A549 (cell line): ENCODE results near the gene AGTRAP. TPM values are rescaled to one million over a fixed set of nuclear protein-coding genes. Genes with fewer than 3 reads are reported as not detected.

Experiments used
- ATAC-seq, 2 experiments: fragments of 200-7000 bp in 1 of 2; fragments of >200 bp in 1 of 2; cut with Nextera tagmentation in 1 of 2; cut with Tn5 transposase in 1 of 2; 3 replicates each; pipeline versions ENCODE4 v1.8.0 to v1.9.1; 2018 to 2020; ENCODE audit warnings: mild to moderate bottlenecking in 1 of 2, moderate library complexity in 1 of 2
- CTCF ChIA-PET: fragments of 300-600 bp; sonication (Branson Sonifier 250); formaldehyde crosslinking; extraction: SDS; loops from one replicate; lab custom pipeline; 2021; ENCODE audit warnings: antibody characterized with exemption, inconsistent platforms; lab: Yijun Ruan, JAX
- POLR2A ChIA-PET: fragments of 350-600 bp; formaldehyde crosslinking; extraction: SDS; loops from one replicate; lab custom pipeline; 2021; ENCODE audit warnings: antibody characterized with exemption, inconsistent platforms; lab: Yijun Ruan, JAX
- DNase-seq, 2 experiments: peaks; one replicate each; pipeline versions ENCODE4 v3.0.0 to v3.0.0-alpha.2; 2011 to 2016; ENCODE audit warnings: low read depth in 1 of 2, low spot score in 1 of 2
- FAIRE-seq: peaks from 2 replicates; lab custom pipeline; 2011; peaks lifted over from hg19 to GRCh38; lab: Jason Lieb, UNC
- H3K27ac ChIP-seq, 2 experiments: fragments of >200 bp; sonication (Bioruptor Twin); formaldehyde crosslinking; 3 replicates each; pipeline ENCODE4 v1.5.1; 2016 to 2017
- H3K4me1 ChIP-seq: fragments of >200 bp; sonication (Bioruptor Twin); formaldehyde crosslinking; 3 replicates; pipeline ENCODE4 v1.6.1; 2016
- H3K4me2 ChIP-seq: fragments of >200 bp; sonication (Bioruptor Twin); formaldehyde crosslinking; 3 replicates; pipeline ENCODE4 v1.6.1; 2016
- H3K4me3 ChIP-seq: fragments of >200 bp; sonication (Bioruptor Twin); formaldehyde crosslinking; 3 replicates; pipeline ENCODE4 v1.5.1; 2016
- H3K9me3 ChIP-seq: fragments of >200 bp; sonication (Bioruptor Twin); formaldehyde crosslinking; 3 replicates; pipeline ENCODE4 v1.6.1; 2016
- BCL3 ChIP-seq: fragments of >200 bp; sonication (Bioruptor Twin); formaldehyde crosslinking; IDR thresholded peaks from 3 replicates; pipeline ENCODE4 v1.6.1; 2016
- CBX2 ChIP-seq: fragments of 200-600 bp; sonication (generic); IDR thresholded peaks from 2 replicates; pipeline ENCODE4 v1.6.1; 2016; ENCODE audit warnings: low read depth, mild to moderate bottlenecking, borderline replicate concordance
- CEBPB ChIP-seq, 2 experiments: fragments of >200 bp in 1 of 2; sonication (Bioruptor Twin) in 1 of 2; formaldehyde crosslinking in 1 of 2; IDR thresholded peaks; 2 replicates each; pipeline ENCODE4 v1.6.1; 2012 to 2016
- EHF ChIP-seq: fragments of 250-450 bp; sonication (Bioruptor Pico); IDR thresholded peaks from 2 replicates; pipeline ENCODE4 v1.5.0; 2020; ENCODE audit warnings: mild to moderate bottlenecking
- EHMT2 ChIP-seq: fragments of 200-600 bp; sonication (generic); IDR thresholded peaks from 2 replicates; pipeline ENCODE4 v1.6.1; 2016; ENCODE audit warnings: antibody characterized with exemption, low read depth, mild to moderate bottlenecking, moderate library complexity
- ESRRA ChIP-seq: fragments of 150-350 bp; IDR thresholded peaks from 2 replicates; pipeline ENCODE4 v1.6.1; 2014; ENCODE audit warnings: mild to moderate bottlenecking, low read length, borderline replicate concordance
- FOSB ChIP-seq: fragments of 250-450 bp; sonication (Bioruptor Pico); IDR thresholded peaks from 2 replicates; pipeline ENCODE4 v1.5.0; 2020; ENCODE audit warnings: mild to moderate bottlenecking, moderate library complexity
- FOSL2 ChIP-seq, 2 experiments: fragments of 450-650 bp in 1 of 2; fragments of >200 bp in 1 of 2; sonication (Bioruptor Twin) in 1 of 2; formaldehyde crosslinking; IDR thresholded peaks; 2 replicates each; pipeline versions ENCODE4 v1.5.0 to v1.6.1; 2016 to 2020; ENCODE audit warnings: mild to moderate bottlenecking in 1 of 2, moderate library complexity in 1 of 2
- GATA3 ChIP-seq: IDR thresholded peaks from 2 replicates; pipeline ENCODE4 v1.6.1; 2012; ENCODE audit warnings: borderline replicate concordance
- HOXA7 ChIP-seq: fragments of 250-450 bp; sonication (Bioruptor Pico); IDR thresholded peaks from 2 replicates; pipeline ENCODE4 v1.5.0; 2020; ENCODE audit warnings: mild to moderate bottlenecking, moderate library complexity
- HOXB13 ChIP-seq: fragments of 250-450 bp; sonication (Bioruptor Pico); IDR thresholded peaks from 2 replicates; pipeline ENCODE4 v1.5.0; 2020; ENCODE audit warnings: low read depth, mild to moderate bottlenecking, moderate library complexity
- JUN ChIP-seq, 2 experiments: fragments of >200 bp; sonication (Bioruptor Twin); formaldehyde crosslinking; IDR thresholded peaks; 2 replicates in 1 of 2; 3 replicates in 1 of 2; pipeline ENCODE4 v1.6.1; 2016 to 2017
- KDM5A ChIP-seq: fragments of 200-600 bp; sonication (generic); IDR thresholded peaks from 2 replicates; pipeline ENCODE4 v1.6.1; 2016; ENCODE audit warnings: antibody characterized with exemption, mild to moderate bottlenecking
- MAFK ChIP-seq: fragments of 450-650 bp; IDR thresholded peaks from 2 replicates; pipeline ENCODE4 v1.6.1; 2014; ENCODE audit not compliant: partially characterized antibody
- NFE2L2 ChIP-seq: fragments of 150-350 bp; conservative IDR thresholded peaks from 2 replicates; pipeline ENCODE4 v1.6.1; 2014; ENCODE audit warnings: low read length
- NPAS2 ChIP-seq: fragments of 250-450 bp; sonication (Bioruptor Pico); IDR thresholded peaks from 2 replicates; pipeline ENCODE4 v1.8.0; 2022; ENCODE audit warnings: mild to moderate bottlenecking, moderate library complexity, borderline replicate concordance
- NR3C1 ChIP-seq: fragments of >200 bp; sonication (Bioruptor Twin); formaldehyde crosslinking; IDR thresholded peaks from 3 replicates; pipeline ENCODE4 v1.6.1; 2017
- PHF8 ChIP-seq: fragments of 200-600 bp; sonication (generic); IDR thresholded peaks from 2 replicates; pipeline ENCODE4 v1.6.1; 2016; ENCODE audit warnings: low read depth, mild to moderate bottlenecking, antibody characterized with exemption, moderate library complexity, borderline replicate concordance
- POLR2A ChIP-seq: IDR thresholded peaks from 2 replicates; pipeline ENCODE4 v1.6.1; 2012; ENCODE audit warnings: mild to moderate bottlenecking, low read length
- RAD21 ChIP-seq, 2 experiments: fragments of >200 bp in 1 of 2; sonication (Bioruptor Twin) in 1 of 2; formaldehyde crosslinking in 1 of 2; IDR thresholded peaks in 1 of 2; conservative IDR thresholded peaks in 1 of 2; 2 replicates in 1 of 2; 3 replicates in 1 of 2; pipeline ENCODE4 v1.6.1; 2012 to 2018; ENCODE audit warnings: inconsistent platforms in 1 of 2
- RCOR1 ChIP-seq: fragments of 150-350 bp; IDR thresholded peaks from 2 replicates; pipeline ENCODE4 v1.6.1; 2014; ENCODE audit warnings: antibody characterized with exemption, low read length, low read depth
- SREBF2 ChIP-seq: fragments of 450-650 bp; IDR thresholded peaks from 2 replicates; pipeline ENCODE4 v1.6.1; 2014; ENCODE audit warnings: mild to moderate bottlenecking, moderate library complexity
- TP53 ChIP-seq: fragments of 250-450 bp; sonication (Bioruptor Pico); IDR thresholded peaks from 2 replicates; pipeline ENCODE4 v1.5.0; 2021; ENCODE audit warnings: mild to moderate bottlenecking, moderate library complexity
- ZC3H11A ChIP-seq: fragments of 450-650 bp; IDR thresholded peaks from 2 replicates; pipeline ENCODE4 v1.6.1; 2014; ENCODE audit warnings: antibody characterized with exemption, mild to moderate bottlenecking
- ZSCAN20 ChIP-seq: fragments of 250-450 bp; sonication (Bioruptor Pico); IDR thresholded peaks from 2 replicates; pipeline ENCODE4 v1.8.0; 2022; ENCODE audit warnings: mild to moderate bottlenecking, moderate library complexity
- WGBS: methylation state at CpG from one replicate; pipeline ENCODE4 v1.1.6; 2017; ENCODE audit errors: missing lambda C conversion rate; 5-methylcytosine and 5-hydroxymethylcytosine counted together
- polyA plus RNA-seq, 4 experiments: library from polyadenylated mRNA; depleted of rRNA in 3 of 4; stranded (reverse); fragments of >200 nt; fragmentation: RNase III in 1 of 4; extraction: RNeasy Plus Mini Kit Qiagen cat#74134 plus additional on column Dnase treatment in 1 of 4; gene quantifications; 2 replicates in 3 of 4; 3 replicates in 1 of 4; pipeline ENCODE4 v1.2.3, GENCODE V29; 2011 to 2017
- TF ChIP-seq, protein P1 (sequence below): IDR thresholded peaks from 2 replicates; pipeline ENCODE4 v1.6.1; 2012
- TF ChIP-seq, protein P2 (sequence below): fragments of 250-450 bp; sonication (Bioruptor Pico); IDR thresholded peaks from 2 replicates; pipeline ENCODE4 v1.5.0; 2020; ENCODE audit warnings: low read depth, mild to moderate bottlenecking, moderate library complexity

Gene AGTRAP
- polyA plus RNA-seq, 2 of the 4 experiments (the other 2 are of a cell fraction): 26.9 to 57.5 TPM

GRCh38 chr1:11778844-11779623 lies 43.1 kb downstream of the AGTRAP start:
- CTCF ChIA-PET: no interaction called here
- Histone ChIP-seq H3K27ac (no peak overlapping the region), H3K4me3 (no peak overlapping the region), H3K4me1 (no peaks in the 10 kb centered on the region)
- DNase-seq (no peak), ATAC-seq (no peak), FAIRE-seq (no peak)
- POLR2A ChIA-PET: no interaction called here
- WGBS: 72% methylated on average over 10 of the region's 15 CpGs
- TF ChIP-seq GATA3 (no peak), ZC3H11A (no peak), JUN (IDR thresholded peaks at IDR 0.05) (no peak), ESRRA (no peak), PHF8 (no peak), EHF (CRISPR knock-in tag) (no peak), FOSL2 (IDR thresholded peaks at IDR 0.05) (no peak), FOSL2 (CRISPR knock-in tag; IDR thresholded peaks at IDR 0.05) (no peak), SREBF2 (no peak), ZSCAN20 (CRISPR knock-in tag) (no peak), RCOR1 (no peak), NR3C1 (no peak), FOSB (CRISPR knock-in tag) (no peak), KDM5A (no peak), EHMT2 (no peak)
- TF ChIP-seq, all 56 proteins: peak for 0
- Histone ChIP-seq H3K9me3 (no peaks in the 10 kb centered on the region), H3K4me2 (no peak overlapping the region)

- no peak for TF ChIP-seq RAD21 (conservative IDR thresholded peaks at IDR 0.05 in 1 of 2, IDR thresholded peaks at IDR 0.05 in 1 of 2)
- no peak for TF ChIP-seq PHF8
- Histone ChIP-seq H3K27ac (no peak overlapping the region), H3K9me3 (no peaks in the 10 kb centered on the region), H3K4me3 (no peak overlapping the region), H3K4me2 (no peak overlapping the region), H3K4me1 (no peaks in the 10 kb centered on the region)
- ATAC-seq: no peak
- 84% methylated on average over 4 of the region's 13 CpGs for WGBS
- FAIRE-seq: no peak
- ChIA-PET POLR2A (no interaction called here), CTCF (no interaction called here)
- no peak for DNase-seq
Measured at GRCh38 chr1:11779715-11780379, 43.9 kb downstream of the AGTRAP start.

GRCh38 chr1:11780380-11781147 lies 44.6 kb downstream of the AGTRAP start:
- FAIRE-seq: no peak
- CTCF ChIA-PET: no interaction called here
- 79% methylated on average over 9 of the region's 10 CpGs for WGBS

More at GRCh38 chr1:11780380-11781147, 44.6 kb downstream of the AGTRAP start:
- no peak for DNase-seq
- H3K4me2 ChIP-seq: no peak overlapping the region
- POLR2A ChIA-PET: no interaction called here
- no peaks in the 10 kb centered on the region for H3K4me1 ChIP-seq
- no peak overlapping the region for H3K27ac ChIP-seq
- no peaks in the 10 kb centered on the region for H3K9me3 ChIP-seq
- no peak overlapping the region for H3K4me3 ChIP-seq
- TF ChIP-seq NFE2L2 (no peak), ESRRA (no peak), PHF8 (no peak), CBX2 (no peak), HOXA7 (CRISPR knock-in tag) (no peak), KDM5A (no peak), HOXB13 (CRISPR knock-in tag) (no peak), NR3C1 (no peak), EHMT2 (no peak), BCL3 (no peak), TP53 (no peak), CEBPB (IDR thresholded peaks at IDR 0.05) (no peak), RAD21 (conservative IDR thresholded peaks at IDR 0.05 in 1 of 2, IDR thresholded peaks at IDR 0.05 in 1 of 2) (no peak), ZC3H11A (no peak), POLR2A (no peak), MAFK (no peak), NPAS2 (no peak)
- TF ChIP-seq, protein P1, sequence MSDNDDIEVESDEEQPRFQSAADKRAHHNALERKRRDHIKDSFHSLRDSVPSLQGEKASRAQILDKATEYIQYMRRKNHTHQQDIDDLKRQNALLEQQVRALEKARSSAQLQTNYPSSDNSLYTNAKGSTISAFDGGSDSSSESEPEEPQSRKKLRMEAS: no peak
- TF ChIP-seq, protein P2, sequence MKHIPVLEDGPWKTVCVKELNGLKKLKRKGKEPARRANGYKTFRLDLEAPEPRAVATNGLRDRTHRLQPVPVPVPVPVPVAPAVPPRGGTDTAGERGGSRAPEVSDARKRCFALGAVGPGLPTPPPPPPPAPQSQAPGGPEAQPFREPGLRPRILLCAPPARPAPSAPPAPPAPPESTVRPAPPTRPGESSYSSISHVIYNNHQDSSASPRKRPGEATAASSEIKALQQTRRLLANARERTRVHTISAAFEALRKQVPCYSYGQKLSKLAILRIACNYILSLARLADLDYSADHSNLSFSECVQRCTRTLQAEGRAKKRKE (CRISPR knock-in tag): no peak
- ATAC-seq: no peak
